HFFc6 (cell line): ENCODE measurements around the gene GOSR1. TPM values are rescaled to one million over a fixed set of nuclear protein-coding genes. Genes with fewer than 3 reads are reported as not detected.
"Not testable (repeated sequence)": the region's sequence is repeated elsewhere in the genome, so short reads cannot be mapped to it uniquely, and the experiment has no call there.

Experiments used
- DNase-seq: peaks from one replicate; pipeline ENCODE4 v3.0.0-alpha.2; 2018
- H3K27ac Mint-ChIP-seq: 2 replicates; pipeline ENCODE4 v1.8.0; 2020; ENCODE audit warnings: mild to moderate bottlenecking, mixed read lengths
- H3K27me3 Mint-ChIP-seq: 2 replicates; pipeline ENCODE4 v1.8.0; 2021; ENCODE audit warnings: mild to moderate bottlenecking, moderate library complexity, mixed read lengths; ENCODE audit not compliant: insufficient read depth
- H3K36me3 Mint-ChIP-seq: 2 replicates; pipeline ENCODE4 v1.8.0; 2021; ENCODE audit warnings: low read depth, mixed read lengths
- H3K4me1 Mint-ChIP-seq: 2 replicates; pipeline ENCODE4 v1.8.0; 2020; ENCODE audit warnings: low read depth, mixed read lengths
- H3K4me3 Mint-ChIP-seq: 2 replicates; pipeline ENCODE4 v1.8.0; 2020; ENCODE audit warnings: mild to moderate bottlenecking, moderate library complexity, mixed read lengths
- H3K9me3 Mint-ChIP-seq: 2 replicates; pipeline ENCODE4 v1.8.0; 2020; ENCODE audit warnings: mild to moderate bottlenecking, mixed read lengths
- total RNA-seq, 6 experiments: library from RNA; stranded (reverse); fragmentation: NEBNext Ultra II Directional; extraction: Animal tissue kit (Norgen Biotek cat#: 25700); gene quantifications; 2 replicates in 1 of 6; 3 replicates in 5 of 6; pipeline ENCODE4 v1.2.3, GENCODE V29; 2021
- TF ChIP-seq, protein P1 (sequence below): fragments of 200-600 bp; sonication (generic); IDR thresholded peaks from 2 replicates; pipeline ENCODE4 v1.5.0; 2021; ENCODE audit warnings: antibody characterized with exemption, mild to moderate bottlenecking

GOSR1 gene
- total RNA-seq, 6 experiments from 2014 or later = 41.2 to 47.6 (median 43.9) TPM

GRCh38 chr17:30534938-30535921, 58.0 kb downstream of the GOSR1 start:
- no peak for DNase-seq
- Mint-ChIP-seq H3K27ac (no peak overlapping the region), H3K36me3 (0 out of 2 replicates have a peak, but pooled peaks cover 4% of the 10 kb centered on the region), H3K4me1 (no peaks in the 10 kb centered on the region), H3K4me3 (no peak overlapping the region), H3K27me3 (0 out of 2 replicates have a peak, but pooled peaks cover 1% of the 10 kb centered on the region), H3K9me3 (no peaks in the 10 kb centered on the region)
- TF ChIP-seq, protein P1, sequence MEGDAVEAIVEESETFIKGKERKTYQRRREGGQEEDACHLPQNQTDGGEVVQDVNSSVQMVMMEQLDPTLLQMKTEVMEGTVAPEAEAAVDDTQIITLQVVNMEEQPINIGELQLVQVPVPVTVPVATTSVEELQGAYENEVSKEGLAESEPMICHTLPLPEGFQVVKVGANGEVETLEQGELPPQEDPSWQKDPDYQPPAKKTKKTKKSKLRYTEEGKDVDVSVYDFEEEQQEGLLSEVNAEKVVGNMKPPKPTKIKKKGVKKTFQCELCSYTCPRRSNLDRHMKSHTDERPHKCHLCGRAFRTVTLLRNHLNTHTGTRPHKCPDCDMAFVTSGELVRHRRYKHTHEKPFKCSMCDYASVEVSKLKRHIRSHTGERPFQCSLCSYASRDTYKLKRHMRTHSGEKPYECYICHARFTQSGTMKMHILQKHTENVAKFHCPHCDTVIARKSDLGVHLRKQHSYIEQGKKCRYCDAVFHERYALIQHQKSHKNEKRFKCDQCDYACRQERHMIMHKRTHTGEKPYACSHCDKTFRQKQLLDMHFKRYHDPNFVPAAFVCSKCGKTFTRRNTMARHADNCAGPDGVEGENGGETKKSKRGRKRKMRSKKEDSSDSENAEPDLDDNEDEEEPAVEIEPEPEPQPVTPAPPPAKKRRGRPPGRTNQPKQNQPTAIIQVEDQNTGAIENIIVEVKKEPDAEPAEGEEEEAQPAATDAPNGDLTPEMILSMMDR = no peak

GRCh38 chr17:30536846-30537245, 59.6 kb downstream of the GOSR1 start:
- not testable (repeated sequence) for H3K27me3 Mint-ChIP-seq, H3K4me1 Mint-ChIP-seq, H3K27ac Mint-ChIP-seq, H3K4me3 Mint-ChIP-seq, H3K9me3 Mint-ChIP-seq, H3K36me3 Mint-ChIP-seq, DNase-seq

DNA sequence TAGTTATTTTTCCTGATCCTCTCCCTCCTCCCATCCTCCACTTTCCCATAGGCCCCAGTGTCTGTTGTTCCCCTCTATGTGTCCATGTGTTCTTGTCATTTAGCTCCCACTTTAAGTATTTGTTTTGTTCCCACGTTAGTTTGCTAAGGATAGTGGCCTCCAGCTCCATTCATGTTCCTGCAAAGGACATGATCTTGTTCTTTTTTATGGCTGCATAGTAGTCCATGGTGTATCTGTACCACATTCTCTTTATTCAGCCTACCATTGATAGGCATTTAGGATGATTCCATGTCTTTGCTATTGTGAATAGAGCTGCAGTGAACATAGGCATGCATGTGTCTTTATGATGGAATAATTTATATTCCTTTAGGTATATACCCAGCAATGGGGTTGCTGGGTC, 60.5 kb downstream of the GOSR1 start:
- not testable (repeated sequence) for H3K27me3 Mint-ChIP-seq, H3K27ac Mint-ChIP-seq, H3K9me3 Mint-ChIP-seq, H3K4me1 Mint-ChIP-seq, H3K4me3 Mint-ChIP-seq, H3K36me3 Mint-ChIP-seq, DNase-seq

DNA sequence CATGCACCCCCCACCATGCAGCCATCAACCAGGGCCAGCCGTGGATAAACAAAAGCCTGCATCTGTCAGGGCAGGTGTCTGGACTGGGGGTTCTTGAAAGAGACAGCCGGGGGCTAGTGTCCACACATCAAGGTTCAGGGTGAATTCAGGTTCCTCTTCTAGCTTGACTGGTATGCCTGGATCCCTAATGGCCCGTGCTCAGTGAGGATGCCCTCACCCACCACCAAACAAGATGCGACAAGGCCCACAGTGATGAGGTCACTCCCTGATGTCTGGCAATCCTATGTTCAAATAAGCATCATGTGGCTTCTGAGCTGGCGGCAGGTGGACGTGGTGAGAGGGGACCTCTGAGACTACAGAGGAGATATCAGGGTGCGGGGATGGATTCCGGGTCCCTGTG, 64.6 kb downstream of the GOSR1 start:
- TF ChIP-seq, protein P1 = no peak
- H3K4me1 Mint-ChIP-seq = peaks cover 11% of the 10 kb centered on the region
- H3K27ac Mint-ChIP-seq = no peak overlapping the region
- H3K9me3 Mint-ChIP-seq = no peaks in the 10 kb centered on the region
- H3K36me3 Mint-ChIP-seq = 0 out of 2 replicates have a peak, but pooled peaks cover 4% of the 10 kb centered on the region
- no peak for DNase-seq
- no peak overlapping the region for H3K4me3 Mint-ChIP-seq
- no peaks in the 10 kb centered on the region for H3K27me3 Mint-ChIP-seq

DNA sequence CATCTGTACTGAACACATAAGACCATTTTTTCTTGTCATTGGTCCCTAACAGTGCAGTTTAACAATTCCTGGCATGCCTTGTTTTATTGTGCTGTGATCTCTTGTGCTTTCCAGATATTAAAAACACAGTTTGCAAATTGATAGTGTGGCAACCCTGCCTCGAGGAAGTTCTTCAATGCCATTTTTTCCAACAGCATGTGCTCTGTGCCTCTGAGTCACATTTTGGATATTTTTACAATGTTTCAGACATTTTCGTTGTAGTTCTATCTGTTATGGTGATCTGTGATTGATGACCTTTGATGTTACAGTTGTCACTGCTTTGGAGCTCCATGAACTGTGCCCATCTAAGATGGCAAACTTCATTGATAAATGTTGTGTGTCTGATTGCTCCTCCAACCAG, 66.2 kb downstream of the GOSR1 start:
- TF ChIP-seq, protein P1 = no peak
- Mint-ChIP-seq H3K4me1 (peaks cover 11% of the 10 kb centered on the region), H3K27ac (peak overlapping the region; percentile 2), H3K36me3 (no peaks in the 10 kb centered on the region), H3K27me3 (no peaks in the 10 kb centered on the region), H3K4me3 (no peak overlapping the region), H3K9me3 (no peaks in the 10 kb centered on the region)
- peak; percentile 33 for DNase-seq

- DNase-seq = no peak
- no peak overlapping the region for H3K27ac Mint-ChIP-seq
- H3K36me3 Mint-ChIP-seq = no peaks in the 10 kb centered on the region
- no peak overlapping the region for H3K4me3 Mint-ChIP-seq
- no peaks in the 10 kb centered on the region for H3K9me3 Mint-ChIP-seq
- H3K4me1 Mint-ChIP-seq = peaks cover 12% of the 10 kb centered on the region
- H3K27me3 Mint-ChIP-seq = no peaks in the 10 kb centered on the region
- TF ChIP-seq, protein P1 = no peak
These were observed 67.8 kb downstream of the GOSR1 start for GRCh38 chr17:30545024-30545423.
